HuH-7 (cell line): Measurements from ENCODE around the gene PPP1R1B.

ENCODE experiments used
- DNase-seq: peaks from one replicate; pipeline ENCODE4 v3.0.0; 2011; ENCODE audit warnings: low spot score

Gene PPP1R1B

GRCh38 chr17:39684369-39685192, 57.8 kb downstream of the PPP1R1B start:
- DNase-seq: no peak
